Thyroid gland (tissue), 4 donors: Measurements from ENCODE around the gene CREBBP. TPM values are rescaled to one million over a fixed set of nuclear protein-coding genes. Genes with fewer than 3 reads are reported as not detected.

Experiments used
- DNase-seq, 2 donors: peaks; one replicate each; pipeline ENCODE4 v3.0.0-alpha.2; 2019
- H3K27ac ChIP-seq, 3 donors: fragments of 200-600 bp; sonication (generic); 1 replicate in 2 of 3; 2 replicates in 1 of 3; pipeline ENCODE4 v1.5.1; 2016 to 2019; ENCODE audit warnings: mild to moderate bottlenecking in 1 of 3, moderate library complexity in 1 of 3
- H3K27me3 ChIP-seq: fragments of 200-600 bp; sonication (generic); one replicate; pipeline ENCODE4 v1.5.1; 2019
- H3K36me3 ChIP-seq, 2 donors: fragments of 200-600 bp; sonication (generic); one replicate each; pipeline ENCODE4 v1.5.1; 2016 to 2019
- H3K4me1 ChIP-seq, 2 donors: fragments of 200-600 bp; sonication (generic); one replicate each; pipeline ENCODE4 v1.5.1; 2017 to 2019
- H3K4me3 ChIP-seq, 3 donors: fragments of 200-600 bp; sonication (generic); replicated peaks in 1 of 3; 1 replicate in 2 of 3; 2 replicates in 1 of 3; pipeline ENCODE4 v1.5.1; 2016; ENCODE audit warnings: mild to moderate bottlenecking in 1 of 3
- H3K9me3 ChIP-seq: fragments of 200-600 bp; sonication (generic); one replicate; pipeline ENCODE4 v1.5.1; 2017
- CTCF ChIP-seq, 6 experiments: fragments of 200-600 bp in 3 of 6; fragments of 450-650 bp in 3 of 6; sonication (generic) in 3 of 6; IDR thresholded peaks; one replicate each; pipeline ENCODE4 v1.5.1; 2016 to 2019; ENCODE audit warnings: antibody characterized with exemption in 6 of 6, mild to moderate bottlenecking in 2 of 6, inconsistent platforms in 1 of 6, moderate library complexity in 1 of 6
- POLR2A ChIP-seq, 2 donors: fragments of 450-650 bp; IDR thresholded peaks; one replicate each; pipeline ENCODE4 v1.6.1; 2017; ENCODE audit warnings: antibody characterized with exemption in 2 of 2, mild to moderate bottlenecking in 2 of 2, moderate library complexity in 1 of 2
- WGBS, 2 donors: methylation state at CpG; one replicate each; pipeline ENCODE4 v1.1.5; 2017; 5-methylcytosine and 5-hydroxymethylcytosine counted together
- intact Hi-C: fragments of 100-400 bp; cut with DNase I; formaldehyde crosslinking; loops from one replicate; pipeline ENCODE4 v1.15.1; 2023
- total RNA-seq, 4 donors: library from RNA; depleted of rRNA; stranded (reverse); fragments of >200 nt; gene quantifications; one replicate each; pipeline ENCODE4 v1.2.3, GENCODE V29; 2016

The CREBBP gene
- total RNA-seq, 4 donors from 2014 or later = 52.5 to 157 (median 75.9) TPM

DNA sequence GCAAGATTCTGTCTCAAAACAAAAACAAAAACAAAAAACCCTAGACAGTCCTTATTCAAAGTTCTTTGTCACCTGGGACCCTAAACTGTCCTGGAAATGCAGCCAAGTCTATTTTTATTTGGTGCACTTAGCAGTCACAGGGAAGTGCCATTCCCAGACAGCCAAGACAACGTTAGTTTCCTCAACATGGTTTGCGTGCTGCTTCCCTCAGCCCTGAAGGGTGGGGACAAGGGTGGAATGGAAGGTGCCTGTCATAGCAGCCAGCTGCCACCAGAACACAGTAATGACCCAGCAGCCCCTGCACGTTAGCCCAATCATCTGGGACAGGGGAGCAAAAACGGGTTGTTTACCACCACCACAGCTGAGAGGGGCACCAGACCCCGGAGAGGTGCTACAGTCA is 16.9 kb downstream of the CREBBP start:
- Histone ChIP-seq H3K4me1 (peaks cover 39 to 56% of the 10 kb centered on the region in 2 donors), H3K27me3 (no peaks in the 10 kb centered on the region)
- 41 to 48% methylated on average over 5 of the region's 5 CpGs for WGBS, 2 donors

GRCh38 chr16:3861808-3862451 is 18.6 kb downstream of the CREBBP start:
- H3K9me3 ChIP-seq = no peaks in the 10 kb centered on the region
- DNase-seq = no peak
- intact Hi-C loops = loop anchor here (10.0 kb wide), 1 partner anchor 327 kb away; no protein-coding TSS in a partner anchor
- 41 to 48% methylated on average over 12 of the region's 12 CpGs for WGBS, 2 donors
- H3K36me3 ChIP-seq = no peaks in the 10 kb centered on the region
- H3K27ac ChIP-seq = peak overlapping the region in 1 of 3 donors; percentile 43
- H3K4me3 ChIP-seq = no peak overlapping the region
- H3K4me1 ChIP-seq = peaks cover 45 to 69% of the 10 kb centered on the region in 2 donors
- H3K27me3 ChIP-seq = no peaks in the 10 kb centered on the region
- no peak for TF ChIP-seq CTCF (IDR thresholded peaks at IDR 0.05)

More for the DNA sequence above, 16.9 kb downstream of the CREBBP start:
- Histone ChIP-seq H3K27ac (peak overlapping the region in 1 of 3 donors; percentile 5), H3K36me3 (no peaks in the 10 kb centered on the region), H3K9me3 (no peaks in the 10 kb centered on the region), H3K4me3 (no peak overlapping the region)
- no peak for DNase-seq
- intact Hi-C loops = loop anchor here (10.0 kb wide), 1 partner anchor 329 kb away; no protein-coding TSS in a partner anchor
- TF ChIP-seq POLR2A (IDR thresholded peaks at IDR 0.05) = no peak
- peak in 2 of 6 experiments; percentile 5 to 10 for TF ChIP-seq CTCF (IDR thresholded peaks at IDR 0.05)

DNA sequence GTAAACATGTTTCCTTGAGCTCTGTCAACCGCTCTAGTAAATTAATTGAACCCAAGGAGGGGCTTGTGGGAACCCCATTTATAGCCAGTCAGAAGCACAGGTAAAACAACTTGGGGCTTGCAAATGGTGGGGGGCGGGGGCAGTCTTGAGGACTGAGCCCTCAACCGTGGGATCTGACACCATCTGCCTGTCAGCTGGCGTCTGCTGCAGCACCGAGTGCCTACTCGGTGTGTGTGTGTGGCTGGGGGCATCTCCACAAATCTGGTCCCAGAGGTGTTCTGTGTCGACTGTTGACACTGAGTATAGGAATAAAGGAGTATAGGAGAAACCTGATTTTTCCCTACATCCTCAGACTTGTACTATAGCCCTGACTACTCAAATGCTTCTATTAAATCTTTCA is 20.6 kb downstream of the CREBBP start:
- Histone ChIP-seq H3K27me3 (no peaks in the 10 kb centered on the region), H3K9me3 (no peaks in the 10 kb centered on the region), H3K4me1 (peaks cover 54 to 75% of the 10 kb centered on the region in 2 donors), H3K4me3 (no peak overlapping the region), H3K27ac (no peak overlapping the region), H3K36me3 (no peaks in the 10 kb centered on the region)
- DNase-seq = no peak
- intact Hi-C loops = loop anchor here (10.0 kb wide), 1 partner anchor 325 kb away; no protein-coding TSS in a partner anchor
- TF ChIP-seq CTCF (IDR thresholded peaks at IDR 0.05) (no peak), POLR2A (IDR thresholded peaks at IDR 0.05) (no peak)
- WGBS, 2 donors = 85 to 90% methylated on average over 7 of the region's 7 CpGs

- Histone ChIP-seq H3K27ac (no peak overlapping the region), H3K4me1 (peaks cover 47 to 75% of the 10 kb centered on the region in 2 donors), H3K27me3 (no peaks in the 10 kb centered on the region), H3K9me3 (no peaks in the 10 kb centered on the region), H3K36me3 (no peaks in the 10 kb centered on the region), H3K4me3 (no peak overlapping the region)
- DNase-seq = no peak
- TF ChIP-seq CTCF (IDR thresholded peaks at IDR 0.05) (no peak), POLR2A (IDR thresholded peaks at IDR 0.05) (no peak)
- intact Hi-C loops = no loop called here
These were observed 21.7 kb downstream of the CREBBP start for GRCh38 chr16:3858801-3859200.

DNA sequence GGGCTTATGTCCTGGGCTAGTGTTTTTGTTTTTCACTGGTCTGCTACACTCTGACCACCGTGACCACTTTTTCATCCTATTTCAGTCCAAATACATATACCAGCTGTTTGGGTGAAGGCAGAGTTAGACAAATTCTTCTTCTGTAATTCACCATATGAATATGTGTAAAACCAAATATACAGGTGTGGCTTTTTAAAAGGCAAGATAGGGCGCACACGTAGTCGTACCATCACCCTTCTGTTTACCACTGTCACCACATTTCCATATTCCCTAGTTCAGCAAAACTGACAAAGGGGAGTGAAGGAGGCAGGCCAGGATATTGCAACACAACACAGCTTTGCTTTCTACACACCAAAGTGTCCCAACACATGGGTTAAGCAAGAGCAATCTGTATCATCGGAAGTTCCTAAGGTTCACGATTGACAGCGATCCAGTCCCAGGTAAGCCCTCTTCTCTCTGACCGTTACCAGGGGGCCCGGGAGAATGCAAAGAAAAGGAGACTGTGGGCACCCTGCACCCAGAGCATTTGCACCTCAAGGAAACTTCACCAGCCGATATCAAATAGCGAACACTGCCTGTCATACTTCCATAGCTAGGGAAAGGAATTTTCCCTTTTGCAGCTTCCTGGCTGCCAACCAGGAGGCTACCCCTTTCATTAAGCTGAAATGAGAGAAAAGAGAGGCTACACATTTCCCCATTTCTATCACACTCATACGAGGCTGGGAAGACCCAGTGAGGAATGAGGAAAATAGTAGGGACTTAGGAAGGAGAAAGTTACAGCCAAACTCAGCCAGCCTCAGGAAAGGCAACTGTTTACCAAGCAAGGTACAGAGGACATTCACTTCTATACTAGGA is 23.1 kb downstream of the CREBBP start:
- Histone ChIP-seq H3K27me3 (no peaks in the 10 kb centered on the region), H3K9me3 (no peaks in the 10 kb centered on the region), H3K4me3 (no peak overlapping the region), H3K36me3 (no peaks in the 10 kb centered on the region), H3K4me1 (peaks cover 36 to 64% of the 10 kb centered on the region in 2 donors), H3K27ac (no peak overlapping the region)
- WGBS, 2 donors = 59 to 67% methylated on average over 12 of the region's 12 CpGs
- no peak for TF ChIP-seq POLR2A (IDR thresholded peaks at IDR 0.05)
- no peak for TF ChIP-seq CTCF (IDR thresholded peaks at IDR 0.05)
- intact Hi-C loops = no loop called here
- no peak for DNase-seq
